Hepatocyte (in vitro differentiated cells): ENCODE measurements around the gene SURF1.

Experiments used
- EZH2 ChIP-seq: fragments of 200-600 bp; sonication (generic); IDR thresholded peaks from 2 replicates; pipeline ENCODE4 v1.6.1; 2016; ENCODE audit warnings: antibody characterized with exemption, mild to moderate bottlenecking, borderline replicate concordance
- EZH2phosphoT487 ChIP-seq: fragments of 200-600 bp; sonication (generic); IDR thresholded peaks from one replicate; pipeline ENCODE4 v1.6.1; 2018; ENCODE audit warnings: antibody characterized with exemption, mild to moderate bottlenecking, low read depth, moderate library complexity; ENCODE audit not compliant: unreplicated experiment, severe bottlenecking
- TF ChIP-seq, protein P1 (sequence below): fragments of 200-600 bp; sonication (generic); IDR thresholded peaks from 2 replicates; pipeline ENCODE4 v1.5.1; 2016; ENCODE audit warnings: antibody characterized with exemption, mild to moderate bottlenecking; ENCODE audit not compliant: poor library complexity

DNA sequence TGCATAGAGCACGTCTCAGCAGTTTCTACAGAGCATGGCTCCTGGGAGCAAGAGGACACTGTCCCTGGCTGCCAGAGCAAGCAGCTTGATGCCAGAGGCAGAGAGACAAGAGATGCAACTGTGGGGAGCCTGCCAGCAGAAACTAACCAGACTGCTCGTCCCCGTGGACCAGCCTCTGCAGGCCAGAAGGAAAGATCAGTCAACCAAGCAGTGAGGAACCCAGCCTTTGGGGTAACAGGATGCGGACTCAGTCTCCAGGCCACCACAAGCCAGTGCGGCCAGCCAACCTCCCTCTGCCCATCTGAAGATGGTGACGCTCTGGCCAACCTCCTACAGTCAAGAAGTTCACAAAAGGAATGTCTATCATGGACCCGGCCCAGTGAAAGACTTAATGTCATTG, 15.9 kb upstream of the SURF1 start:
- TF ChIP-seq EZH2, result no peak
- TF ChIP-seq, protein P1, sequence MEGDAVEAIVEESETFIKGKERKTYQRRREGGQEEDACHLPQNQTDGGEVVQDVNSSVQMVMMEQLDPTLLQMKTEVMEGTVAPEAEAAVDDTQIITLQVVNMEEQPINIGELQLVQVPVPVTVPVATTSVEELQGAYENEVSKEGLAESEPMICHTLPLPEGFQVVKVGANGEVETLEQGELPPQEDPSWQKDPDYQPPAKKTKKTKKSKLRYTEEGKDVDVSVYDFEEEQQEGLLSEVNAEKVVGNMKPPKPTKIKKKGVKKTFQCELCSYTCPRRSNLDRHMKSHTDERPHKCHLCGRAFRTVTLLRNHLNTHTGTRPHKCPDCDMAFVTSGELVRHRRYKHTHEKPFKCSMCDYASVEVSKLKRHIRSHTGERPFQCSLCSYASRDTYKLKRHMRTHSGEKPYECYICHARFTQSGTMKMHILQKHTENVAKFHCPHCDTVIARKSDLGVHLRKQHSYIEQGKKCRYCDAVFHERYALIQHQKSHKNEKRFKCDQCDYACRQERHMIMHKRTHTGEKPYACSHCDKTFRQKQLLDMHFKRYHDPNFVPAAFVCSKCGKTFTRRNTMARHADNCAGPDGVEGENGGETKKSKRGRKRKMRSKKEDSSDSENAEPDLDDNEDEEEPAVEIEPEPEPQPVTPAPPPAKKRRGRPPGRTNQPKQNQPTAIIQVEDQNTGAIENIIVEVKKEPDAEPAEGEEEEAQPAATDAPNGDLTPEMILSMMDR, result no peak
- no peak for TF ChIP-seq EZH2phosphoT487
